Lower lobe of right lung (tissue), 2 donors: ENCODE results near the gene KAT7. TPM values are rescaled to one million over a fixed set of nuclear protein-coding genes. Genes with fewer than 3 reads are reported as not detected.

Experiments
- ATAC-seq, 2 donors: fragments of 200-7000 bp; cut with Tn5 transposase; one replicate each; pipeline ENCODE4 v1.9.1; 2020 to 2022; ENCODE audit warnings: mild to moderate bottlenecking in 2 of 2, moderate library complexity in 2 of 2
- DNase-seq: peaks from one replicate; pipeline ENCODE4 v3.0.0-alpha.2; 2020
- H3K27ac ChIP-seq: fragments of 200-600 bp; one replicate; pipeline ENCODE4 v1.8.0; 2022
- H3K27me3 ChIP-seq: fragments of 200-600 bp; one replicate; pipeline ENCODE4 v1.8.0; 2022; ENCODE audit warnings: low read depth
- H3K36me3 ChIP-seq: fragments of 200-600 bp; one replicate; pipeline ENCODE4 v1.8.0; 2022; ENCODE audit warnings: mild to moderate bottlenecking
- H3K4me1 ChIP-seq: fragments of 200-600 bp; one replicate; pipeline ENCODE4 v1.8.0; 2022
- H3K4me3 ChIP-seq: fragments of 200-600 bp; one replicate; pipeline ENCODE4 v1.8.0; 2022; ENCODE audit warnings: mild to moderate bottlenecking
- H3K9me3 ChIP-seq: fragments of 200-600 bp; one replicate; pipeline ENCODE4 v1.8.0; 2022
- CTCF ChIP-seq: fragments of 200-600 bp; IDR thresholded peaks from one replicate; pipeline ENCODE4 v1.8.0; 2022; ENCODE audit warnings: antibody characterized with exemption, mild to moderate bottlenecking
- intact Hi-C: fragments of 100-400 bp; cut with DNase I; formaldehyde crosslinking; loops from one replicate; pipeline ENCODE4 v1.11.0; 2022
- total RNA-seq: library from RNA; stranded (reverse); fragmentation: NEBNext Ultra II Directional; extraction: Animal tissue kit (Norgen Biotek cat#: 25700); gene quantifications from one replicate; pipeline ENCODE4 v1.2.1, GENCODE V29; 2021
- donor health status: DM: no; HTN: yes; CAD: no; lungs with severe emphysema.

The KAT7 gene
- total RNA-seq, 1 donor from 2014 or later = 56.7 TPM

DNA sequence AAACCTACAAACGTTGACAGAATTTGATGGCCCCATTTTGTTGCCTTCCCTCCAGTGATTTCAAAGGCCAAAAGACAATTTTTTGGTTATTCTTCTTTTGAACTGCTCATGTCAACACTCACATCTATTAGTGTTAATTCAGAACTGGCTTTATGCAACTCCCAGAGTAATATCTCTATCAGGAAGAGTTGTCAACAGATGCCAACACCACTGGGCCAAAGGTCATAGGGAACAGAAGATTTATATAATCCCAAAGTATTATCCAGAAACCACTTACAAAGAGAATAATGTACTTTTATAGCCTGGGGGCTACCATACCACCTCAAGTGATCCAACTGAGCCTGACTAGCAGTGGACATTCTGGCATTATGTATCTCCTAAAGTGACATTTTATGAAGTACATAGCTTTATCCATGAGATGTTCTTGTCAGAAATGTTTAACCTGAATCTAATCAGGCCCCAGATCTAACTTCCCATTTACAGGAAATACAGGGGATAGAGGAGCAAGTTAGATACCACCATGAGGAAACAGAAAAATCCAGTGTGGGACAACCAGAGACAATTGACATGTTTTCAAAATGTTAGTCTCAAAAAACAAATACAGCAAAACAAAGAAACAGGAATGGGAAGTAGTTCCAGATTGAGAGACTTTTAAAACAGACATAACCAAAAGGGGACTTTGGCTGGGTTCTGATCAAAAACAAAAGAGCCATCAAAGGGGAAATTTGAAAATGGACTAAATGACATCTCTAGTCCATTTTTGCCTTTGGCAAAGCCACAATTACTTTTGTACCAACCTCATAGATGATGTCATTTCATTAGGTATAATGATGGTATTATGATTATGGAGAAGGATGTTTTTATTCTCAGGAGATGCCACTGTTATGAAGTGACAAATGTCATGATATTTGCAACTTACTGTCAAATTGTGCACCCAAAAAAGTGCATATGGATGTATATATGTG, 43.0 kb upstream of the KAT7 start:
- Histone ChIP-seq H3K4me1 (peaks cover 27% of the 10 kb centered on the region), H3K27me3 (no peaks in the 10 kb centered on the region), H3K36me3 (no peaks in the 10 kb centered on the region), H3K4me3 (no peak overlapping the region), H3K27ac (no peak overlapping the region), H3K9me3 (no peaks in the 10 kb centered on the region)
- intact Hi-C loops = no loop called here
- ATAC-seq (no peak), DNase-seq (no peak)
- TF ChIP-seq CTCF = no peak

- intact Hi-C loops = no loop called here
- Histone ChIP-seq H3K4me3 (peak overlapping the region; percentile 1), H3K9me3 (no peaks in the 10 kb centered on the region), H3K27ac (no peak overlapping the region), H3K4me1 (peaks cover 12% of the 10 kb centered on the region), H3K36me3 (no peaks in the 10 kb centered on the region), H3K27me3 (no peaks in the 10 kb centered on the region)
- TF ChIP-seq CTCF = no peak
- ATAC-seq = peak in 1 of 2 donors; percentile 16
- DNase-seq = no peak
These were observed 41.5 kb upstream of the KAT7 start for GRCh38 chr17:49746791-49747490.

- Histone ChIP-seq H3K4me1 (peaks cover 5% of the 10 kb centered on the region), H3K36me3 (no peaks in the 10 kb centered on the region), H3K9me3 (no peaks in the 10 kb centered on the region), H3K4me3 (no peak overlapping the region), H3K27me3 (no peaks in the 10 kb centered on the region), H3K27ac (no peak overlapping the region)
- no peak for TF ChIP-seq CTCF
- intact Hi-C loops = no loop called here
- ATAC-seq (no peak), DNase-seq (no peak)
These were observed 40.8 kb upstream of the KAT7 start for GRCh38 chr17:49747632-49748031.

GRCh38 chr17:49748223-49748622, 40.3 kb upstream of the KAT7 start:
- H3K4me3 ChIP-seq = no peak overlapping the region
- H3K27ac ChIP-seq = no peak overlapping the region
- intact Hi-C loops = no loop called here
- H3K4me1 ChIP-seq = no peaks in the 10 kb centered on the region
- no peaks in the 10 kb centered on the region for H3K9me3 ChIP-seq
- no peak for TF ChIP-seq CTCF
- ATAC-seq = no peak
- no peaks in the 10 kb centered on the region for H3K27me3 ChIP-seq
- no peak for DNase-seq
- no peaks in the 10 kb centered on the region for H3K36me3 ChIP-seq

DNA sequence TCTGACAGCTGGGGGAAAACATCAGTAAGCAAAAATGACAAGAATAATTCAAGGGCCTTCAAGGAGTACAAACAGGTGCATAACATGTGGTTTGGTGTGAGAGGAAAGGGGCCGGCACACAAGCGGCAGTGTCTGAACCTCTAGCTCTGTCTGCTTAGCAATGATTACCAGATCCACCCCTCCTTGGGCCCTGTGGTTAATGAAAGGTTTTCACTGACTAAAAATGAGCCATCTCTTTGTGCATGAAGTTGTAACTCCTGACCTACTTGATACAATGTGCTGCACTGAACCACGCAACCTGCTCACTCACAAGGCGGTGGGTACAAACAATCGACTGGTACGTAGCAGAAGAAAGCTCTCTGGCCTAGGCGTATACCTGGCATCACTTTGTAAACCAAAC, 39.7 kb upstream of the KAT7 start:
- Histone ChIP-seq H3K9me3 (no peaks in the 10 kb centered on the region), H3K4me3 (no peak overlapping the region), H3K27ac (no peak overlapping the region), H3K36me3 (no peaks in the 10 kb centered on the region), H3K4me1 (no peaks in the 10 kb centered on the region), H3K27me3 (no peaks in the 10 kb centered on the region)
- peak; percentile 47 to 64 for ATAC-seq
- intact Hi-C loops = no loop called here
- no peak for DNase-seq
- TF ChIP-seq CTCF = no peak
